GM12864 (cell line): ENCODE results near the gene CHCHD1.

Experiments
- DNase-seq: peaks from one replicate; pipeline ENCODE4 v3.0.0-alpha.2; 2011; ENCODE audit warnings: low read depth
- H3K4me3 ChIP-seq: 2 replicates; pipeline ENCODE4 v1.5.1; 2011; ENCODE audit warnings: mild to moderate bottlenecking, low read depth, low read length, control low read depth
- TF ChIP-seq, protein P1 (sequence below): IDR thresholded peaks from 2 replicates; pipeline ENCODE4 v1.5.1; 2011; ENCODE audit warnings: low read depth, mild to moderate bottlenecking, moderate library complexity, low read length, control low read depth, inconsistent platforms; ENCODE audit errors: missing control alignments

The CHCHD1 gene

DNA sequence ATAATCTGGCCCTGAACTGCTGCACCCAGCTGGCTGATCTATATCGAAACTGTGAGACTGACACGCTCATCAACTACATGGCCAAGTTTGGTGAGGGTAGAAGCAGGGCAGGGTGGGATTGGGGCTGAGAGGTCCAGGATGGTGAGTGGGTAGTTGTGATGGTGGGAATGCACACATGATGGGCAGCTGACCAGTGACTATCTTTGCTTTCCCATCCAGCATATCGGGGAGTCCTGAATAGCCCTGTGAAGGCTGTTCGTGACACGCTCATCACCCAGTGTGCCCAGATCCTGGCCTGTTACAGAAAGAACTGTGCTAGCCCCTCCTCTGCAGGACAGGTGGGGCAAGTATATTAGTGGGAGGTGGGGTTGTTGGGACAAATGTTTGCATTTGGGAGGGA, 12.5 kb upstream of the CHCHD1 start:
- no peak overlapping the region for H3K4me3 ChIP-seq
- TF ChIP-seq, protein P1, sequence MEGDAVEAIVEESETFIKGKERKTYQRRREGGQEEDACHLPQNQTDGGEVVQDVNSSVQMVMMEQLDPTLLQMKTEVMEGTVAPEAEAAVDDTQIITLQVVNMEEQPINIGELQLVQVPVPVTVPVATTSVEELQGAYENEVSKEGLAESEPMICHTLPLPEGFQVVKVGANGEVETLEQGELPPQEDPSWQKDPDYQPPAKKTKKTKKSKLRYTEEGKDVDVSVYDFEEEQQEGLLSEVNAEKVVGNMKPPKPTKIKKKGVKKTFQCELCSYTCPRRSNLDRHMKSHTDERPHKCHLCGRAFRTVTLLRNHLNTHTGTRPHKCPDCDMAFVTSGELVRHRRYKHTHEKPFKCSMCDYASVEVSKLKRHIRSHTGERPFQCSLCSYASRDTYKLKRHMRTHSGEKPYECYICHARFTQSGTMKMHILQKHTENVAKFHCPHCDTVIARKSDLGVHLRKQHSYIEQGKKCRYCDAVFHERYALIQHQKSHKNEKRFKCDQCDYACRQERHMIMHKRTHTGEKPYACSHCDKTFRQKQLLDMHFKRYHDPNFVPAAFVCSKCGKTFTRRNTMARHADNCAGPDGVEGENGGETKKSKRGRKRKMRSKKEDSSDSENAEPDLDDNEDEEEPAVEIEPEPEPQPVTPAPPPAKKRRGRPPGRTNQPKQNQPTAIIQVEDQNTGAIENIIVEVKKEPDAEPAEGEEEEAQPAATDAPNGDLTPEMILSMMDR, result no peak
- DNase-seq, result no peak

DNA sequence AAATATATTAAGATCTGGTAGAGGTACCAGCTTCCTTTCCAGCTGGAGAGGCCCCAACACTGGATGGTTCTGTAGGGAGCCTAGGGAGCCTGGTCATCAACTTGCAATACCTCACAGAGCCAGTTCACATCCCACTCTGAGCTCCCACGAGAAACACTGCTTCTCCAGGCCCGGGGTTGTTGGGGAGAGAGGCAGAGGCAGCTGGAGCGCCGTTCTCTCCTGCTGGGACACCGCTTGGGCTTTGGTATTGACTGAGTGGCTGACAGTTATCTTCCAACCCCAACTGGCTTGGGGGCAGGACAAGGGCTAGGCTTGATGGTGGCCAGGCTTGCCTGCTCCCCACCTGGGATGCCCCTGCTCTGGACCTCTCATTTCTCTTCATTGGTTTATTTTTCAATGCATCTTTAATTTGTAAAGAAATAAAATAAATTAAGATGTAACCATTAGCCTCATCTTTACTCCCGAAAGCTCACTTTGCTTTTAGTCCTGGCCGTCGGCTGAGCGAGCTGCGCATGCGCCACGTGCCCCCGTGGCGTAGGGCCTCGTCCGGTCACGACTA, 10.0 kb upstream of the CHCHD1 start:
- TF ChIP-seq, protein P1, result no peak
- no peak for DNase-seq
- H3K4me3 ChIP-seq, result peak overlapping the region; percentile 66

DNA sequence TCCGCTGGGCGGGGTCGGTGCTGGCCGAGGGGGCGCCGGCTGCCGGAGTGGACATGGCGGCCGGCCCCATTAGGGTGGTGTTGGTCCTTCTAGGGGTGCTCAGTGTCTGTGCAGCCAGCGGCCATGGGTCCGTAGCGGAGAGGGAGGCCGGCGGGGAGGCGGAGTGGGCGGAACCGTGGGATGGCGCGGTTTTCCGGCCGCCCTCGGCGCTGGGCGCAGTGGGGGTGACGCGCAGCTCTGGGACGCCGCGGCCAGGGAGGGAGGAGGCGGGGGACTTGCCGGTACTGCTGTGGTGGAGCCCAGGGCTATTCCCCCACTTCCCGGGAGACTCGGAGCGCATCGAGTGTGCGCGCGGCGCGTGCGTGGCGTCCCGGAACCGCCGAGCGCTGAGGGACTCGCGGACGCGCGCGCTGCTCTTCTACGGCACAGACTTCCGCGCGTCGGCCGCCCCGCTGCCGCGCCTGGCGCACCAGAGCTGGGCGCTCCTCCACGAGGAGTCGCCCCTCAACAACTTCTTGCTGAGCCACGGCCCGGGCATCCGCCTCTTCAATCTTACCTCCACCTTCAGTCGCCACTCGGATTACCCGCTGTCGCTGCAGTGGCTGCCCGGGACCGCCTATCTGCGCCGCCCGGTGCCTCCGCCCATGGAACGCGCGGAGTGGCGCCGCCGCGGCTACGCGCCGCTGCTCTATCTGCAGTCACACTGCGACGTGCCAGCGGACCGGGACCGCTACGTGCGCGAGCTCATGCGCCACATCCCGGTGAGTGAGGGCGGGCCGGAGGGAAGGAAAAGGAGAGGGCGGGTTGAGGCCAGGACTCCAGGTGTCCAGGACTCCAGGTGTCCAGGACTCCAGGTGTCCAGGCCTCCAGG, 9.3 kb upstream of the CHCHD1 start:
- TF ChIP-seq, protein P1, result no peak
- H3K4me3 ChIP-seq, result peak overlapping the region; percentile 66
- peak; percentile 48 for DNase-seq

DNA sequence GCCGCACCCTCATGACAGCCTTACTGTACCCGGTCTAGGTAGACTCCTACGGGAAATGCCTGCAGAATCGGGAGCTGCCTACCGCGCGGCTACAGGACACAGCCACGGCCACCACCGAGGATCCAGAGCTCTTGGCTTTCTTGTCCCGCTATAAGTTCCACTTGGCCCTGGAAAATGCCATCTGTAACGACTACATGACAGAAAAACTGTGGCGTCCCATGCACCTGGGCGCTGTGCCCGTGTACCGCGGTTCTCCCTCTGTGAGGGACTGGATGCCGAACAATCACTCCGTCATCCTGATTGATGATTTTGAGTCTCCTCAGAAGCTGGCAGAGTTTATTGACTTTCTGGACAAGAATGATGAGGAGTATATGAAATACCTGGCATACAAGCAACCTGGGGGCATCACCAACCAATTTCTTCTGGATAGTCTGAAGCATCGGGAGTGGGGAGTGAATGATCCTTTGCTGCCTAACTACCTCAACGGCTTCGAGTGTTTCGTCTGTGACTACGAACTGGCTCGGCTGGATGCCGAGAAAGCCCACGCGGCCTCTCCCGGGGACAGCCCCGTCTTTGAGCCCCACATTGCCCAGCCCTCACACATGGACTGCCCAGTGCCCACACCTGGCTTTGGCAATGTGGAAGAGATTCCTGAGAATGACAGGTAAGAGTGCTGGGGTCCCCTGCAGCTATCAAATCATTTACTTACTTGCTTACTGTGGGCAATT, 8.5 kb upstream of the CHCHD1 start:
- no peak for DNase-seq
- TF ChIP-seq, protein P1, result no peak
- H3K4me3 ChIP-seq, result peak overlapping the region; percentile 66

DNA sequence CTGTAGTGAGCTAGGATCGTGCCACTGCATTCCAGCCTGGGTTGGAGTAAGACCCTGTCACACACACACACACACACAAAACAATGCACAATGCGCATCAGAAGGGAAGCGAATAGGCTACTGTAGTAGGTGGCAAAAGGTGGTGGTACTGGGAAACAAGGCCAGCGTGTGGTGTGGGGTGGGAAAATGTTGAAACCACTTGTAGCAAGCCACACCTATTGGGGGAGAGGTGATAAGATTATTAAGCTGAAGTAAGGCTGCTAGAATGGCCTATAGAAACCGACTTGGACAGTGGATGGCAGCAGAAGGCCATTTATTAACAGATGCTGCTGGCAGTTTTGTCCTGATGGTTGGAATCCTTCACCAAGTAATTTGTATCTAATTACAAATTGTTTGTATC, 7.2 kb upstream of the CHCHD1 start:
- TF ChIP-seq, protein P1, result peak; percentile 2
- no peak for DNase-seq

DNA sequence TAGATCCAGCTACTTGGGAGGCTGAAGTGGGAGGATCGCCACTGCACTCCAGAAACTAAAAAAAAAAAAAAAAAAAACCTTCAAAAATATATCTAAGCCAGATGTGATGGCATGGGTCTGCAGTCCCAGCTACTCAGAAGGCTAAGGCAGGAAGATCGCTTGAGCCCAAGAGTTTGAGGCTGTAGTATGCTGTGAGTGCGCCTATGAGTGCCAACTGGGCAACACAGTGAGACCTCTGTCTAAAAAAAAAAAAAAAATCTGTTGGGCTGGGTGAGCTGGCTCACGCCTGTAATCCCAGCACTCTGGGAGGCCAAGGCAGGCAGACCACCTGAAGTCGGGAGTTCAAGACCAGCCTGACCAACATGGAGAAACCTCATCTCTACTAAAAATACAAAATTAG, 2.8 kb upstream of the CHCHD1 start:
- no peak overlapping the region for H3K4me3 ChIP-seq
- TF ChIP-seq, protein P1, result no peak
- DNase-seq, result no peak

More for the DNA sequence above, 7.2 kb upstream of the CHCHD1 start:
- peak overlapping the region; percentile 66 for H3K4me3 ChIP-seq
